ENCODE measurements around the gene METTL22.

The METTL22 gene

GRCh38 chr16:8594149-8594666 is 27.3 kb upstream of the METTL22 start:
- DNase-seq, result no peak

DNA sequence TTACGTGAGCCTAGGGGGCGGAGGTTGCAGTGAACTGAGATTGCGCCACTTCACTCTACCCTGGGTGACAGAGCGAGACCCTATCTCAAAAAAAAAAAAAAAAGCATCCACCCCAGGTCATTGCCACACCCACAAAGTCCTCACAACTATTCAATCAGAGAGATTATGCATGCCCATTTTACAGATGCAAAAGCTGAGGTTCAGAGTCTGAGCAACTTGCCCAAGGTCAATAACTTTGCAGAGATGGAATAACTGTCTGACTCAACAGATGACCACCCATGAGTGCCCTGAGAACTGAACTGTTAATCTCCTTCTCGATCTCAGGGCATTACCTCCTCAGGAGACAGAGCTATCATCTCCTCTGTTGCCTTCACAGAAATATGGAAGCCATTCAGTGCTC is 25.7 kb upstream of the METTL22 start:
- DNase-seq, result no peak

DNA sequence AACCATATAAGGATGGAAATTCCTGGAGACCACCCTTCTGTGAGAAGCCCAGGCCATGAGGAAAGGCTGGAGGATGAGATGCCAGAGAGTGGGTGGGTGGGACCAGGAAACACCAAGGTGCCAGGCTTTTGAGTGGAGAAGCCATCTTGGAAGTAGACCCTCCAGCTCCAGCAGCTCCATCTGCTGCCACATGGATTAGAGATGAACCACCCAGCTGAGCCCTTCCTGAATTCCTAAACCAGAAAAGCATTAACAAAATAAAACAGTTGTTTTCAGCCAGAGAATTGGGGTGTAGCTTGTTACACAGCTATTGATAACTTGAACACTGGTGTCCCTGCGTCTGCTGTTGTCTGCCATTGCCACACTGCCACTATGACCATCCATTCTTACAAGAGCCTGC is 24.9 kb upstream of the METTL22 start:
- DNase-seq, result no peak

DNA sequence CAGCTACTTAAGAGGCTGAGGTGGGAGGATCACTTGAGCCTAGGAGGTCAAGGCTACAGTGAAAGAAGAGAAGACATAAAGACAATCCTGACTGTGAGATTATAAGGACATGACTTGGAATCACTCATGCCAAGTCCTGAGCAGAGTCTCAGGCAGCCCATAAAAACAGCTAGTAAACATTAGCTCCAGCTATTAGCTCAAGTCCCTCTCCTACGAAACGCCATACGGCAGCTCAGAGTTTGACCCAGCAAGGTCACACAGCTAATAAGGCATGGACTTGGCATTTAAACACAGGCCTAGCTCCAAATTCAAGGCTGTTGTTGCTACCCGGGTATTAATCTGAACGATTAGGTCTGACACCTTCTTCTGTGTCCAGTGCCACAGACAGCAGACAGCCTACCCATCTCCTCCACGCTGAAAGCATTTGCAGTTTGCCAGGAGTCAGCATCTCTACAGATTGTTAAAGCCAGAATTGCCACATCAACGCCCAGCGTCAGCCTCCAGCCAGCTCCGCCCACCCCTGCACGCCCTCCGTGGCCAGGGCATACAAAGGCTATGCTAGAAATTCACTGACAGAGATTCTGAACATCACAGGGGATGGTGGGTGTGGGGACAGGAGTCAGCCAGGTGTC is 21.2 kb upstream of the METTL22 start:
- DNase-seq, result no peak

- no peak for DNase-seq
Measured at GRCh38 chr16:8605554-8605953, 15.9 kb upstream of the METTL22 start.

DNA sequence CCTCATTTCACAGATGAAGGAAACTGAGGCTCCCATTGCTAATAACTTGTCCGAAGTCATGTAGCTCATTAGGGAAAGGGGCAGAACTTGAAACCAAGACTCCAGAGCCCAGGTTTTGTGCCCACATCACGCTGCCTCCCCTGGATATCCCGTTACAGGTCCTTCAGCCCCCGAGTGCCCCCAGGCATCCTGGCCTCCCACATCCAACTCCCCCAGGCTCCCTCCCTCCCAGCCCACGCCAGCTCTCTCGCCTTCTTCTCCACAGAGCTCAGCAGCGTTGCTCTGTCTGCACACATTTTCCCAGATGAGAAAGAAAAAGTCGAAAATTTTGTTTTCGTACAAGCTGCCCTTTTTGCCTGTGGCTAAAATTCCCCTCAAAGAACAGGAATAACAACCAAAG is 14.3 kb upstream of the METTL22 start:
- DNase-seq, result no peak

DNA sequence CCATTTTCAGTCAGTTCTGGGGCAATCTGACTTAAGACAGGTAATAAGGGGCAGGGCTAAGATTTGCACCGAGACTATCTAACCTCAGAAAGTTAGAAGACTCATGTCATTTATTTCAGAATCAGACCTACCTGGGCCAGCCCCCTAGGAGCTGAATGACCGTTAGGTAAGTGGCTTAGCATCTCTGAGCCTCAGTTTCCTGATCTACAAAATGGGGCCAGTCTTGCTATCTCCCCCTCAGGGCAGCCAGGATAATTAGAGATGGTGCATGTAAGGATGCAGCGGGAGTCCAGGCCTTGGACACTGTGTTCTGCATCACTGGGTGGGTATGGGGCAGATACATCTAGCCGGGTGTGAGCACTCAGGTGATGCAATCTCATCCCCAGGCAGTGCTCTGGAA is 10.4 kb upstream of the METTL22 start:
- DNase-seq, result no peak

GRCh38 chr16:8611886-8612600 is 9.5 kb upstream of the METTL22 start:
- no peak for DNase-seq

DNA sequence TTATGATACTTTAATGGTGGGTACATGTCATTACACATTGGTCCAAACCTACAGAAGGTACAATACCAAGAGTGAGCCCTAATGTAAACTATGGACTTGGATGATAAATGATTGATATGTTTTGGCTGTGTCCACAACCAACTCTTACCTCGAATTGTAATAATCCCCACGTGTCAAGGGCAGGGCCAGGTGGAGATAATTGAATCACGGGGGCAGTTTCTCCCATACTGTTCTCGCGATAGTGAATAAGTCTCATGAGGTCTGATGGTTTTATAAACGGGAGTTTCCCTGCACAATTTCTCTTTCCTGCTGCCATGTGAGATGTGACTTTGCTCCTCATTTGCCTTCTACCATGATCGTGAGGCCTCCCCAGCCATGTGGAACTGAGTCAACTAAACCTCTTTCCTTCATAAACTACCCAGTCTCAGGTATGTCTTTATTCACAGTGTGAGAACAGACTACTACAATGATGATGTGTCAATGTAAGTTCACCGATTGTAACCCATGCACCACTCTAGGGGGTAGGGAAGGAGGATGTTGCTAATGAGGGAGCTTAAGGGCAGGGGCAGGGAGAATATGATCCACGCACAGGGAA is 7.0 kb upstream of the METTL22 start:
- no peak for DNase-seq

- DNase-seq, result no peak
Measured at GRCh38 chr16:8619671-8620370, 1.7 kb upstream of the METTL22 start.

DNA sequence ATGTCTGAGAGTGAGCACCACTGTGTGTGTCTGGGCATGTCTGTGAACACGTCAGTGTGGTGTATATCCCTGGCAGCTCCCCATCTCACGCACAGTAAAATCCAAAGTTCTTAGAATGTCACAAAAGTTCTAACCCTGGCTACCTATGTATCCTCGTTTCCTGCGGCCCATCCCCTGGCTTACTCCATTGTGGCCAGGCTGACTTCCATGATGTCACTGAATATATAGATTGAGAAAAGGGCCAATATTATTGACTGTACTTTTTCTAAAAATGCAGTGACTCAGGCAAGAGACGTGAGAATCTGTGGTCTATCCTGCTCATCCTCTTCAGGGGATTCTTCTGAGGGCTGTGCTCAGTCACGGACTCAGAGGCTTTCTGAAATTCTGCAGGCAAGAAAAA is 963 bp upstream of the METTL22 start:
- DNase-seq, result no peak

GRCh38 chr16:8621222-8621571 is 301 bp upstream of the METTL22 start:
- DNase-seq, result no peak

GRCh38 chr16:8622315-8622656 is 788 bp downstream of the METTL22 start:
- DNase-seq, result no peak

DNA sequence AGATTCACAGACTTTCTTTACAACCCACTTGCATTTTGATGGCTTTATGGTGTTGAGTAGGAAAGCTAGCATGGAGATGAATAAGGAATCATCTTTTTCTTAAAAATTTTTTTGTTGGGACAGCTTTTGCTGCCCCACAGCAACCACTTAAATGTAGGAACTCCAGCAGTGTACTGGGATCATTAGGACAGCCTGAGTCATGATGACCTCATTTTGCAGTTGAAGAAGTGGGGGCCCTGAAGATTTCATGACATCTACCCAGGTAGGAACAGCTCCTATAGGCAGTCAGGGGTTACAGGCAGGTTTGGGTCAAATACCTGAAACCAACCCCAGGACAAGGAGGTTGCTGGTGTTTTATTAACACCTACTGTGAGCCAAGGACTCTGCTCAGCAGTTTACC is 2.1 kb downstream of the METTL22 start:
- no peak for DNase-seq

DNA sequence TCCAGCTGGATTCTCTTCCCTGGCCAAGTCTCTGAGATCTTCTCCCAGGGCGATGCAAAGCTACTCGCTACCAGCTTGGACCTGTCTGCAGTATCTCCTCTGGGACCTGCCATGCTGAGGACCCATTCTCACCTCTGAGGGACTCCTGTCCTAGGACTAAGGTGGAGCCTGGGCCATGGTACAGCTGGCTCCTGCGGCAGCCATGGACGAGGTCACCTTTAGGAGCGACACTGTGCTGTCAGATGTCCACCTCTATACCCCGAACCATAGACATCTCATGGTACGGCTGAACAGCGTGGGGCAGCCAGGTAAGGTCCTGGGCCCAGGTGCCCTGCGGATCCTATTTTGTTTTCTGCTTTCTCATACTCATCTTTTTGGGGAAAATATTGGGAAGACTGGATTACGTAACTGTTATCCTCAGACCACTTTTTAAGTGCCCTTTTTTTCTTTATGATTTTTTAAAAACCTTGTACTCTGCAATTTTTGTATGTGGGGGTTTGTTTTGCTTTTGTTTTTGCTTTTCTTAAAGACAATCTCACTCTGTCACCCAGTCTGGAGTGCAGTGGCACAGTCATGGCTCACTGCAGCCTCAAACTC is 4.1 kb downstream of the METTL22 start:
- DNase-seq, result no peak

DNA sequence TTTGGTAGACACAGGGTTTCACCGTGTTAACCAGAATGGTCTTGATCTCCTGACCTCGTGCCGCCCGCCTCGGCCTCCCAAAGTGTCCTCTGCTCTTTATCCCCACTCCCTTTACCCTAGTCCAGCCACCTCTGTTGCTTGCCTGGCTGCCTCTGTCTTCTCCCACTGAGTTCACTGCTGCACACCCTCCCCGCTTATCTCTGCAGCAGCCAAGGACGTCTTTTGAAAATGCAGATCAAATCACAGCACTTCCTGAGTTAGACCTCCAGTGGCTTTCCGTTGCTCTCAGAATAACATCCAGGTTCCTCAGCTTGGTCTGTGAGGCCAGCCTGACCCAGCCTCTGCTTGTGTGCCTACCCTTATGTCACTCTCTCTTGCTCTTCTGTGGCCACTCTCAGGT is 5.4 kb downstream of the METTL22 start:
- no peak for DNase-seq

DNA sequence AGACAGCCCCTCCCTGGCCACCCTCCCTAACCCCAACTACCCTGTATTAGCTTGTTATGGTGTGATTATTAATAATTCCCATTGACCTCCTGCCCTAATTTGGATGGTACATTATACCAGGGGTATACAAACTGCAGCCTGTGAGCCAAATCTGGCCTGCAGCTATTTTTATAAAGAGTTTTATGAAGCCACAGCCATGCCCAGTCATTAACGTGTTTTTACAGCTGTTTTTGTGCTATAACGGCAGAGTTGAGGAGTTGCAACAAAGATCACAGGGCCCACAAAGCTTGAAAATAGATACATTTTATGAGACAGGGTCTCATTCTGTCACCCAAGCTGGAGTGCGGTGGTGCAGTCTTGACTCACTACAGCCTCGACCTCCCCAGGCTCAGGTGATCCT is 6.0 kb downstream of the METTL22 start:
- DNase-seq, result no peak

DNA sequence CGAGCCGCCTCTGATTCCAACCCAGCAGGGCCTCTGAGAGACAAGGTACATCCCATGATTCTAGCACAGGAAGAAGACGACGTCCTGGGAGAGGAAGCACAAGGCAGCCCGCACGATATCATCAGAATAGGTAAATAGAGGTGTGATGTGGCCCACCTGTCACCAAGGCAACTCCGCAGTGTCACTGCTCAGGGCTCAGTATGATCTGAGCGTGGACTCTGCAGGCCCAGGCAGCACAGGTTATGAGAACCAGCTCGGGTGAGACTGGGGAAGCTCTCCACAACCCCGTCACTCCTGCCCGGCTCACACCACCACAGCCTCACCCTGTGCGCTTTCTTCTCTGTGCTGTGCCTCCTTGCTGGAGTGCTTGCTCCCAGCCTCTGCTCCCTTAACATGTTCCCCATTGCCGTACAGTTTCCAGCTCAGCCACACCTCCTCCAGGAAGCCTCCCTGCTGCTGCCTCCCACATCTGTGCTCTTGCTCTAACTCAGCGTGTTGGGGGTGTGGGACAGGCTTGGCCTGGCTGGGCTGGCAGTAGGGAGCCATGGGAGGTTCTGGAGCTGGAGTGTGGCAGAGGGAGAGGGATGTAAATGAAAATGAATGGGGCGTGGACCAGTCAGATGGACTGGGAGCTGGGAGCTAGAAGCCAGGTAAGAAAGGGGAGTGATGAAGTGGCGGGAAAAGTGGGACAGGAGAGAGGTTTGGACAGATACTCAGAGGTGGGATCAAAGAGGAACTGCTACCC is 7.7 kb downstream of the METTL22 start:
- DNase-seq, result no peak

GRCh38 chr16:8630255-8630953 is 8.9 kb downstream of the METTL22 start:
- no peak for DNase-seq

DNA sequence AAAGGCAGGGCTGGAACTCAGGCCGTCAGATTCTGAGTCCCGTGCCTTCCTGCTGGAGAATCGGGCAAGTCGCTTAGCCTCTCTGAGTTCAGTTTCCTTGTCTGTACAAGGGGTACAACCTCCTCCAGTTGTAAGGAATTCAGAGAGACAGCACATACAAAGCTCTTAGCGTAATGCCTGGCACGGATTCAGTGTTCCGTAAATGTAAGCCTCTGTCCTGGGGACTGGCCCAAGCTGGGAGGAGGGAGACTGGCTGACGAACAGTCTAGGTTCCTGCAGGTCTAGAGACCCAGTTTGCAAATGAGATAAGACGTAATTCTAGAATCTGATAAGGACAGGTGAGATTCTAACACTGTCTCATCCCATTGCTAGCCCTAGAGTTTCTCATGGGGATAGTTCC is 9.9 kb downstream of the METTL22 start:
- no peak for DNase-seq

- no peak for DNase-seq
Measured at GRCh38 chr16:8631818-8632465, 10.4 kb downstream of the METTL22 start.

Measured in activated CD4-positive, CD25-positive, alpha-beta regulatory T cell (primary cell).